SK-N-SH (cell line): ENCODE results near the gene ANLN.

Source experiments
- CTCF ChIP-seq: fragments of 200-600 bp; sonication (generic); IDR thresholded peaks from 2 replicates; pipeline ENCODE4 v1.6.1; 2017; ENCODE audit warnings: antibody characterized with exemption, mild to moderate bottlenecking, moderate library complexity
- EP300 ChIP-seq, 2 experiments: IDR thresholded peaks; 2 replicates each; pipeline versions ENCODE4 v1.4.0 to v1.6.1; 2012; ENCODE audit warnings: borderline replicate concordance in 1 of 2, low read depth in 1 of 2, low read length in 1 of 2
- FOXJ3 ChIP-seq: sonication (generic); formaldehyde crosslinking; IDR thresholded peaks from 2 replicates; pipeline ENCODE4 v1.5.1; 2020; ENCODE audit warnings: mild to moderate bottlenecking, missing genetic modification reagents
- POLR2AphosphoS5 ChIP-seq: IDR thresholded peaks from 2 replicates; pipeline ENCODE4 v1.6.1; 2012; ENCODE audit warnings: low read depth, low read length
- RFX5 ChIP-seq: IDR thresholded peaks from 2 replicates; pipeline ENCODE4 v1.6.1; 2012; ENCODE audit warnings: mild to moderate bottlenecking, improper control_type of control experiment, low read length
- USF2 ChIP-seq: fragments of 150-350 bp; IDR thresholded peaks from 2 replicates; pipeline ENCODE4 v1.6.1; 2017; ENCODE audit warnings: antibody characterized with exemption, low read length, low read depth, borderline replicate concordance
- TF ChIP-seq, protein P1 (sequence below): IDR thresholded peaks from 2 replicates; pipeline ENCODE4 v1.6.1; 2012; ENCODE audit warnings: mild to moderate bottlenecking, low read depth, low read length, moderate library complexity

GRCh38 chr7:36379831-36380504 lies 9.7 kb upstream of the ANLN start:
- no peak for TF ChIP-seq CTCF
- no peak for TF ChIP-seq POLR2AphosphoS5
- TF ChIP-seq, protein P1, sequence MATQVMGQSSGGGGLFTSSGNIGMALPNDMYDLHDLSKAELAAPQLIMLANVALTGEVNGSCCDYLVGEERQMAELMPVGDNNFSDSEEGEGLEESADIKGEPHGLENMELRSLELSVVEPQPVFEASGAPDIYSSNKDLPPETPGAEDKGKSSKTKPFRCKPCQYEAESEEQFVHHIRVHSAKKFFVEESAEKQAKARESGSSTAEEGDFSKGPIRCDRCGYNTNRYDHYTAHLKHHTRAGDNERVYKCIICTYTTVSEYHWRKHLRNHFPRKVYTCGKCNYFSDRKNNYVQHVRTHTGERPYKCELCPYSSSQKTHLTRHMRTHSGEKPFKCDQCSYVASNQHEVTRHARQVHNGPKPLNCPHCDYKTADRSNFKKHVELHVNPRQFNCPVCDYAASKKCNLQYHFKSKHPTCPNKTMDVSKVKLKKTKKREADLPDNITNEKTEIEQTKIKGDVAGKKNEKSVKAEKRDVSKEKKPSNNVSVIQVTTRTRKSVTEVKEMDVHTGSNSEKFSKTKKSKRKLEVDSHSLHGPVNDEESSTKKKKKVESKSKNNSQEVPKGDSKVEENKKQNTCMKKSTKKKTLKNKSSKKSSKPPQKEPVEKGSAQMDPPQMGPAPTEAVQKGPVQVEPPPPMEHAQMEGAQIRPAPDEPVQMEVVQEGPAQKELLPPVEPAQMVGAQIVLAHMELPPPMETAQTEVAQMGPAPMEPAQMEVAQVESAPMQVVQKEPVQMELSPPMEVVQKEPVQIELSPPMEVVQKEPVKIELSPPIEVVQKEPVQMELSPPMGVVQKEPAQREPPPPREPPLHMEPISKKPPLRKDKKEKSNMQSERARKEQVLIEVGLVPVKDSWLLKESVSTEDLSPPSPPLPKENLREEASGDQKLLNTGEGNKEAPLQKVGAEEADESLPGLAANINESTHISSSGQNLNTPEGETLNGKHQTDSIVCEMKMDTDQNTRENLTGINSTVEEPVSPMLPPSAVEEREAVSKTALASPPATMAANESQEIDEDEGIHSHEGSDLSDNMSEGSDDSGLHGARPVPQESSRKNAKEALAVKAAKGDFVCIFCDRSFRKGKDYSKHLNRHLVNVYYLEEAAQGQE: no peak
- TF ChIP-seq RFX5: no peak
- TF ChIP-seq FOXJ3 (CRISPR knock-in tag): no peak
- TF ChIP-seq USF2: no peak
- TF ChIP-seq EP300 (IDR thresholded peaks at IDR 0.05; ENCODE audit: borderline replicate concordance in 1 of 2, low read depth in 1 of 2, low read length in 1 of 2): no peak
